Neural progenitor cell (in vitro differentiated cells): ENCODE measurements around the gene CST3.

ENCODE experiments used
- CTCF ChIP-seq: fragments of 200-600 bp; sonication (generic); IDR thresholded peaks from 2 replicates; pipeline ENCODE4 v1.5.1; 2017; ENCODE audit warnings: antibody characterized with exemption, mild to moderate bottlenecking
- EZH2 ChIP-seq: fragments of 200-600 bp; sonication (generic); IDR thresholded peaks from 2 replicates; pipeline ENCODE4 v1.6.1; 2017; ENCODE audit warnings: antibody characterized with exemption, mild to moderate bottlenecking, moderate library complexity

GRCh38 chr20:23643659-23644058 is 5.9 kb upstream of the CST3 start:
- TF ChIP-seq CTCF (no peak), EZH2 (no peak)
